HEK293 (cell line): Measurements from ENCODE around the gene SGMS1.

Source experiments
- CTCF ChIA-PET: fragments of 350-600 bp; formaldehyde crosslinking; extraction: SDS; loops from one replicate; lab custom pipeline; 2021; ENCODE audit warnings: antibody characterized with exemption; lab: Yijun Ruan, JAX
- POLR2A ChIA-PET: fragments of 300-600 bp; formaldehyde crosslinking; extraction: SDS; loops from one replicate; lab custom pipeline; 2020; ENCODE audit warnings: antibody characterized with exemption, inconsistent platforms; lab: Yijun Ruan, JAX
- H3K27ac ChIP-seq: fragments of 200-500 bp; sonication (Bioruptor generic); 2 replicates; pipeline ENCODE4 v1.5.1; 2014; ENCODE audit warnings: low read depth, low read length, control low read depth, inconsistent platforms; ENCODE audit errors: extremely low read depth
- H3K36me3 ChIP-seq, 2 experiments: fragments of 200-500 bp in 1 of 2; sonication (Bioruptor generic) in 1 of 2; 1 replicate in 1 of 2; 2 replicates in 1 of 2; pipeline ENCODE4 v1.5.1; 2014 to 2017; ENCODE audit warnings: inconsistent platforms in 2 of 2, low read length in 2 of 2; ENCODE audit not compliant: control insufficient read depth in 2 of 2, insufficient read depth in 1 of 2
- H3K4me1 ChIP-seq: fragments of 200-500 bp; sonication (Bioruptor generic); 2 replicates; pipeline ENCODE4 v1.5.1; 2014; ENCODE audit warnings: mild to moderate bottlenecking, low read length, inconsistent platforms; ENCODE audit not compliant: control insufficient read depth, insufficient read depth
- H3K4me3 ChIP-seq: 2 replicates; pipeline ENCODE4 v1.5.1; 2011; ENCODE audit warnings: low read depth, mild to moderate bottlenecking, control low read depth, low read length, moderate library complexity
- H3K9me3 ChIP-seq: fragments of 200-500 bp; sonication (Bioruptor generic); 2 replicates; pipeline ENCODE4 v1.5.1; 2014; ENCODE audit warnings: low read depth, low read length, inconsistent platforms; ENCODE audit not compliant: control insufficient read depth, insufficient read depth
- GLIS1 ChIP-seq: fragments of 450-650 bp; formaldehyde crosslinking; IDR thresholded peaks from 2 replicates; pipeline ENCODE4 v1.5.1; 2016; ENCODE audit warnings: missing biosample characterization, missing genetic modification characterization
- KLF8 ChIP-seq: fragments of 450-650 bp; formaldehyde crosslinking; IDR thresholded peaks from 2 replicates; pipeline ENCODE4 v1.5.1; 2016; ENCODE audit warnings: missing biosample characterization, missing genetic modification characterization
- MYNN ChIP-seq: fragments of 450-650 bp; formaldehyde crosslinking; IDR thresholded peaks from 2 replicates; pipeline ENCODE4 v1.5.1; 2016; ENCODE audit warnings: missing biosample characterization, missing genetic modification characterization, borderline replicate concordance
- MZF1 ChIP-seq: fragments of 450-650 bp; formaldehyde crosslinking; IDR thresholded peaks from 2 replicates; pipeline ENCODE4 v1.5.1; 2017; ENCODE audit warnings: missing biosample characterization, missing genetic modification characterization, borderline replicate concordance
- OVOL3 ChIP-seq: fragments of 450-650 bp; formaldehyde crosslinking; IDR thresholded peaks from 2 replicates; pipeline ENCODE4 v1.5.1; 2016; ENCODE audit warnings: missing biosample characterization, missing genetic modification characterization
- PRDM10 ChIP-seq: fragments of 450-650 bp; formaldehyde crosslinking; IDR thresholded peaks from 2 replicates; pipeline ENCODE4 v1.5.1; 2016; ENCODE audit warnings: missing biosample characterization, missing genetic modification characterization
- SALL2 ChIP-seq: fragments of 450-650 bp; formaldehyde crosslinking; IDR thresholded peaks from 2 replicates; pipeline ENCODE4 v1.5.0; 2017; ENCODE audit warnings: missing biosample characterization, mild to moderate bottlenecking, missing genetic modification characterization, borderline replicate concordance
- SETDB1 ChIP-seq: IDR thresholded peaks from one replicate; pipeline ENCODE4 v1.6.1; 2017; ENCODE audit warnings: mild to moderate bottlenecking, low read length, moderate library complexity, mixed read lengths; ENCODE audit not compliant: insufficient read length
- TCF7L2 ChIP-seq: IDR thresholded peaks from 2 replicates; pipeline ENCODE4 v1.6.1; 2011; ENCODE audit warnings: low read depth, mild to moderate bottlenecking, inconsistent platforms, low read length, moderate library complexity, borderline replicate concordance
- TRIM28 ChIP-seq: IDR thresholded peaks from 2 replicates; pipeline ENCODE4 v1.6.1; 2011; ENCODE audit warnings: low read length, control low read depth, borderline replicate concordance
- WT1 ChIP-seq: fragments of 450-650 bp; formaldehyde crosslinking; IDR thresholded peaks from 2 replicates; pipeline ENCODE4 v1.5.1; 2016; ENCODE audit warnings: missing biosample characterization, missing genetic modification characterization
- ZBTB8A ChIP-seq: fragments of 450-650 bp; formaldehyde crosslinking; IDR thresholded peaks from 2 replicates; pipeline ENCODE4 v1.5.1; 2016; ENCODE audit warnings: missing biosample characterization, missing genetic modification characterization
- ZNF133 ChIP-seq: fragments of 450-650 bp; formaldehyde crosslinking; IDR thresholded peaks from 2 replicates; pipeline ENCODE4 v1.5.1; 2016; ENCODE audit warnings: missing biosample characterization, missing genetic modification characterization
- ZNF155 ChIP-seq: fragments of 450-650 bp; formaldehyde crosslinking; IDR thresholded peaks from 2 replicates; pipeline ENCODE4 v1.5.1; 2016; ENCODE audit warnings: missing biosample characterization, missing genetic modification characterization
- ZNF157 ChIP-seq: fragments of 450-650 bp; formaldehyde crosslinking; IDR thresholded peaks from 2 replicates; pipeline ENCODE4 v1.5.1; 2016; ENCODE audit warnings: missing biosample characterization, missing genetic modification characterization
- ZNF23 ChIP-seq: fragments of 450-650 bp; formaldehyde crosslinking; IDR thresholded peaks from 2 replicates; pipeline ENCODE4 v1.5.1; 2016; ENCODE audit warnings: missing biosample characterization, missing genetic modification characterization, borderline replicate concordance
- ZNF248 ChIP-seq: fragments of 450-650 bp; formaldehyde crosslinking; IDR thresholded peaks from 2 replicates; pipeline ENCODE4 v1.5.1; 2017; ENCODE audit warnings: missing biosample characterization, missing genetic modification characterization
- ZNF280D ChIP-seq: fragments of 450-650 bp; formaldehyde crosslinking; IDR thresholded peaks from 2 replicates; pipeline ENCODE4 v1.5.1; 2016; ENCODE audit warnings: missing biosample characterization, missing genetic modification characterization
- ZNF423 ChIP-seq: fragments of 450-650 bp; formaldehyde crosslinking; IDR thresholded peaks from 2 replicates; pipeline ENCODE4 v1.5.1; 2016; ENCODE audit warnings: missing biosample characterization, missing genetic modification characterization
- ZNF514 ChIP-seq: fragments of 450-650 bp; formaldehyde crosslinking; IDR thresholded peaks from 2 replicates; pipeline ENCODE4 v1.5.1; 2016; ENCODE audit warnings: missing biosample characterization, missing genetic modification characterization
- ZNF530 ChIP-seq: fragments of 450-650 bp; formaldehyde crosslinking; IDR thresholded peaks from 2 replicates; pipeline ENCODE4 v1.5.1; 2016; ENCODE audit warnings: low read depth, missing biosample characterization, missing genetic modification characterization
- ZNF610 ChIP-seq: fragments of 450-650 bp; formaldehyde crosslinking; IDR thresholded peaks from 2 replicates; pipeline ENCODE4 v1.5.1; 2016; ENCODE audit warnings: missing biosample characterization, missing genetic modification characterization, borderline replicate concordance
- ZNF76 ChIP-seq: fragments of 450-650 bp; formaldehyde crosslinking; IDR thresholded peaks from 2 replicates; pipeline ENCODE4; 2016; ENCODE audit warnings: low read depth, missing biosample characterization, missing genetic modification characterization, borderline replicate concordance
- ZNF768 ChIP-seq: fragments of 450-650 bp; formaldehyde crosslinking; IDR thresholded peaks from 2 replicates; pipeline ENCODE4 v1.5.1; 2018; ENCODE audit warnings: missing biosample characterization, mild to moderate bottlenecking, missing genetic modification characterization
- ZNF776 ChIP-seq: fragments of 450-650 bp; formaldehyde crosslinking; IDR thresholded peaks from 2 replicates; pipeline ENCODE4 v1.5.0; 2017; ENCODE audit warnings: missing biosample characterization, missing genetic modification characterization, borderline replicate concordance
- TF ChIP-seq, protein P1 (sequence below): fragments of 450-650 bp; IDR thresholded peaks from 2 replicates; pipeline ENCODE4 v1.5.1; 2018; ENCODE audit warnings: missing biosample characterization, missing genetic modification characterization

Gene SGMS1

GRCh38 chr10:50508315-50509051 lies 115.3 kb downstream of the SGMS1 start (continued):
- TF ChIP-seq, protein P1, sequence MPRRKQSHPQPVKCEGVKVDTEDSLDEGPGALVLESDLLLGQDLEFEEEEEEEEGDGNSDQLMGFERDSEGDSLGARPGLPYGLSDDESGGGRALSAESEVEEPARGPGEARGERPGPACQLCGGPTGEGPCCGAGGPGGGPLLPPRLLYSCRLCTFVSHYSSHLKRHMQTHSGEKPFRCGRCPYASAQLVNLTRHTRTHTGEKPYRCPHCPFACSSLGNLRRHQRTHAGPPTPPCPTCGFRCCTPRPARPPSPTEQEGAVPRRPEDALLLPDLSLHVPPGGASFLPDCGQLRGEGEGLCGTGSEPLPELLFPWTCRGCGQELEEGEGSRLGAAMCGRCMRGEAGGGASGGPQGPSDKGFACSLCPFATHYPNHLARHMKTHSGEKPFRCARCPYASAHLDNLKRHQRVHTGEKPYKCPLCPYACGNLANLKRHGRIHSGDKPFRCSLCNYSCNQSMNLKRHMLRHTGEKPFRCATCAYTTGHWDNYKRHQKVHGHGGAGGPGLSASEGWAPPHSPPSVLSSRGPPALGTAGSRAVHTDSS (tag by site-specific recombination): no peak
- TF ChIP-seq KLF8 (no peak), ZNF157 (tag by site-specific recombination) (no peak), ZNF76 (tag by site-specific recombination) (no peak)

DNA sequence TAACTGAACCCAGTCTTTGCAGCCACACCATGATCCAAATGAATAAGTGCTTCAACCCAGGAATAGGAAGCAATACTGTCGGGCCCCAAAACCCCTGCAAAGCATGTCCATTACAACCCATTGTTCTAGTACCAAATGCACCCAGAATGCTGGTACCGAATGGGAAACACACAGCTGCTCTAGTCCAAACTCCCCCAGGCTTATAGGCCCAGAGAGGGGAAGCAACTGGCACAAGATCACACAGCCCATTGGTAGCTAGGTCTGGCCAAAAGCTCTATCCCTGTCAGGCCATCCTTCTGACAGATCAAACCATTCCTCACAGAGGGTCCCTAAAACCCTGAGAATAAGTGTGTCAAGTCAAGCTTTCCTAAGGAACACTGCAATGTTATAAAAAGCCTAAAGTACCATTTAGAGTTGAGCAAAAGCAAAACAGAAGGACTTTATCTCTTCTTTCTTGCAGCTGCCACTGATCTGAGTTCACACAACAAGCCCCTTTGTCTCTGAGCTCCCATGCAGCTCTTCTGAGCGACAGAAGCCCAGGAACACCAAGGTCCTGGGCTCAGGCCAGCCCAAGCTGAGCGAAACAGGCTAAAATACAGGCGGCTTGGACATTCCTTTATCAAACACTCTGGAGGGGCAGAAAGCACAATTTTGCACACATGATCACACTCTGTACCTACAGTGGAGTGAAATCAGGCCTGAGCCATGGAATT lies 116.7 kb downstream of the SGMS1 start:
- Histone ChIP-seq H3K36me3 (no peaks in the 10 kb centered on the region), H3K4me1 (peaks cover 22% of the 10 kb centered on the region), H3K27ac (no peak overlapping the region), H3K4me3 (no peak overlapping the region), H3K9me3 (no peaks in the 10 kb centered on the region)
- CTCF ChIA-PET: interaction anchor here (0.6 kb wide), 1 partner anchor 242 kb away, joined by 3 read pairs; no protein-coding TSS in a partner anchor
- POLR2A ChIA-PET: interaction anchor here (0.6 to 1.0 kb wide), 2 partner anchors 11 to 12 kb away, joined by 3 read pairs; no protein-coding TSS in a partner anchor
- TF ChIP-seq ZNF248 (tag by site-specific recombination): no peak
- TF ChIP-seq ZNF133: no peak
- TF ChIP-seq ZNF776 (tag by site-specific recombination): no peak
- no peak for TF ChIP-seq MYNN (tag by site-specific recombination)
- TF ChIP-seq ZNF530 (tag by site-specific recombination): no peak
- no peak for TF ChIP-seq WT1
- no peak for TF ChIP-seq ZNF610
- no peak for TF ChIP-seq ZNF768
- TF ChIP-seq MZF1 (tag by site-specific recombination): no peak
- TF ChIP-seq SETDB1: no peak
- TF ChIP-seq TRIM28: no peak
- TF ChIP-seq ZNF23 (tag by site-specific recombination): no peak
- TF ChIP-seq PRDM10: no peak
- no peak for TF ChIP-seq SALL2
- TF ChIP-seq, all 188 proteins: peak for 0

DNA sequence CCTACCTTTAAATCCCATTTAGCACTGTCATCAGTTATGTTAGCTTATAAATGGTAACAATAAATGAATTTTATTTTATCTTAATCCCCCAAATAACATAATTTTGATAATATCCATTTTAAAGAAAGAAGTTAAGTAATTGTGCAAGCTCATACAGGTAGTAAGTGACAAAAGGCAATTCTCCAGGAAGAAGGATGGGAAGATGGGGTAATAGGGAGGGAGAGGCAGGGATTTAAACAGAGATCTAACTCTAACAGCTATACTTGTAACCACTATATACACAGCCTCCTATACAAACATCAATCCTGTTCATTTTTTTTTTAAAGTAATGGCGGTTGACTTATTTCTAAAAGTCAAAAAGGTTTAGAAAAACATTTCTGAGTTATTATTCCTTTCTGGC lies 119.4 kb downstream of the SGMS1 start:
- H3K36me3 ChIP-seq: no peaks in the 10 kb centered on the region
- POLR2A ChIA-PET: no interaction called here
- H3K4me3 ChIP-seq: no peak overlapping the region
- CTCF ChIA-PET: no interaction called here
- peaks cover 7% of the 10 kb centered on the region for H3K4me1 ChIP-seq
- no peaks in the 10 kb centered on the region for H3K9me3 ChIP-seq
- no peak overlapping the region for H3K27ac ChIP-seq
- TF ChIP-seq GLIS1 (tag by site-specific recombination) (no peak), ZBTB8A (no peak), ZNF423 (tag by site-specific recombination) (no peak), ZNF280D (tag by site-specific recombination) (no peak), OVOL3 (tag by site-specific recombination) (no peak), ZNF514 (tag by site-specific recombination) (no peak), ZNF155 (tag by site-specific recombination) (no peak), TCF7L2 (no peak), ZNF157 (tag by site-specific recombination) (no peak)
